NCI-H1092 treated with DMSO at 0.1 percent for 48 hours (cell line): Measurements from ENCODE around the gene TMEM163.

Source experiments
- DNase-seq: peaks from one replicate; lab custom pipeline; 2025; lab: John Stamatoyannopoulos, UW

The TMEM163 gene

GRCh38 chr2:134457765-134458472, 260.9 kb downstream of the TMEM163 start:
- no peak for DNase-seq

GRCh38 chr2:134457353-134457752, 261.4 kb downstream of the TMEM163 start:
- no peak for DNase-seq

GRCh38 chr2:134455426-134455825, 263.4 kb downstream of the TMEM163 start:
- no peak for DNase-seq

DNA sequence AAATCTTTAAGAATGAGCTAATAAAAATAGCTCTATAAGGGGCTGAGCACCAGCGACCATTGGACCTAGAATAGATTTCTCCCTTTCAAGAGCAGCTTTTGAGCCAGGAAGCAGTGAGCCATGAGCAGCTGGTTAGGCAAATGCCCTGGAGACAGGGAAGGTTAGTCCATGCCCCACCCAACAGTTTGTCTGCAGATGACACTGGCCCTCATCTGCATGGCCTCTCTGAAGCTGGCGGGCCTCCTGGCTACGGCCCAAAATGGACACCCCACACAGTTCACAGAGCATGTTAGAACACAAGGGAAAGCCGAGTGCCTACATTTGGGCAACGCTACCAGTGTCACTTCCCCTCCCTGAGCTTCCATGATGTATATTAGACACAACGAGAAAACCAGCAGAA, 263.9 kb downstream of the TMEM163 start:
- no peak for DNase-seq

- no peak for DNase-seq
Observed at GRCh38 chr2:134454426-134454825, 264.4 kb downstream of the TMEM163 start.

DNA sequence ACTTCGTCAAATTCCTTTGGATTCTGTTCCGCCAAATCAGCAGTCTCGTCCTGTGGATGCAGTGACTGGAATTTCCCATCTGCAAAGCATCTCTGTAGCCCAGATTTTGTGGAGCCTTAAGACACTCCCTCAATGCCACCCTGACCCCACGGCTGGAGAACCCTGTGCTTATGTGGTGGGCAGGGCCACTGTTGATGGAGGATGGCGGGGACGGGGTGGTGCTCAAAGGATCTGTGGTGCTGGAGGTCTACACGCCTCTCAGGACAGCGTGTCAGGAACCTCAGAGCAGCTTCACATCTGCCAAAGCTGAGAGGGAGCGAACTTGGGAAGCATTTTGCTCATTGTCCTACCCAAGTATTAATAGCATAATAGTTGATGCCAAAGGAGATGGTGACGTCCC, 264.8 kb downstream of the TMEM163 start:
- DNase-seq = no peak

- DNase-seq = no peak
Observed at GRCh38 chr2:134453476-134453875, 265.3 kb downstream of the TMEM163 start.

DNA sequence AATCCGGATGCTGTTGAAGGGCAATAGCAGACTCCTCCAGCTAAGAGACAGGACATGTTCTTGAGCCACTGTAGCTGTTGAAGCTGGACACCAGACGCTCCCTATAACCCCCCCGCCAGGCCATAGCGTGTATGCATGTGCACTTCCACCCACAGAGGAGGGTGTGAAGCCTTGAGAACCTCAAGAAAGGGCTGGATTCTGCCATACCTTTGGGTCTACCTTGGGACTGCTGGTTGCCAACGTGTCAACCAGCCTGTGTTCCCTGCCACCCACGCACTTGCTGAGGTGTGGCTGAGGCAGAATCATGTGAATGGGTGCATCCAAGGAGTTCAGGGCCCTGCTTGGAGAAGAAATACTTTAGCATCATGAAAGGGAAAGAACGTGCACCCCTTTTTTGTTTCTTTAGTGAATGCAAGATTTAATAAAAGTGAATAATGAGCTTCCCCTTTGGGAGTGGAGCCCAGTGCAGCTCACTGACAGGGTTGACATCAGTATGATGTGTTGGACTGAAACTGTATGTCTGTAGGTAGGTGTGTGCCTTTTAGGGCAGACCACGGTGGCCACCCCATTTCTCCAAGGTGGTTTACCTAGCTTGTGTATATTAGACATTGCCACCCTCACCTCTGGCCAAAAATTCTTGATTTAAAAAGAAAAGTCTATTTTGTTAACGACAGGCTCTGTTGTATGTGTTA, 266.6 kb downstream of the TMEM163 start:
- DNase-seq = no peak

DNA sequence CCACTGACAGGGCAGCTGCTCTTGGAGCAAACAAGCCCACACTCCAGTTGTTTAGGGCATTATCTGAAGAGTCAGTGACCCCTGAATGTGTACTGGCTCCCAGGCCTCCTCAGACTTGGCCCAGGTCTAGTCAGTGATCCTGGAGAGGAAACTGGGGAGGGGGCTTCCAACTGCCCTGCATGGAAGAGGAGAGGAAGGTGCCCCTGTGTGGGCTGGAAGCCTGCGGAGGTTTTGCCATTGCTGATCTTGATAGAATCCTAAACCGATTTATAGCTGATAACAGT, 267.5 kb downstream of the TMEM163 start:
- DNase-seq = no peak

GRCh38 chr2:134449751-134450513, 268.9 kb downstream of the TMEM163 start:
- no peak for DNase-seq

GRCh38 chr2:134449157-134449556, 269.6 kb downstream of the TMEM163 start:
- DNase-seq = no peak

DNA sequence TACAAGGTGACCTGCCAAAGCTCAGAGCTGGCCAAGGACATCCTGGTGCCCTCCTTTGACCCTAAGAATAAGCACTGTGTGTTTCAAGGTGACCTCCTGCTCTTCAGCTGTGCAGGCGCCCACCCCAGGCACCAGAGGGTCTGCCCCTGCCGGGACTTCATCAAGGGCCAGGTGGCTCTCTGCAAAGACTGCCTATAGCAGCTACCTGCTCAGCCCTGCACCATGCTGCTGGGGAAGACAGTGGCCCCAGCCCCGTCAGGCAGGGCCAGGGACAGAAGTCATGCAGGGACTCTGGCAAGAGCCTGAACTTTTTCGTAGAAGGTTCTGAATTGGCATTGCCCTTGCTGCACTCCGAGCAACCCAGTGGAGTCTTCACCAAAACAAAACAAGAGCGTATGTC, 270.1 kb downstream of the TMEM163 start:
- no peak for DNase-seq

DNA sequence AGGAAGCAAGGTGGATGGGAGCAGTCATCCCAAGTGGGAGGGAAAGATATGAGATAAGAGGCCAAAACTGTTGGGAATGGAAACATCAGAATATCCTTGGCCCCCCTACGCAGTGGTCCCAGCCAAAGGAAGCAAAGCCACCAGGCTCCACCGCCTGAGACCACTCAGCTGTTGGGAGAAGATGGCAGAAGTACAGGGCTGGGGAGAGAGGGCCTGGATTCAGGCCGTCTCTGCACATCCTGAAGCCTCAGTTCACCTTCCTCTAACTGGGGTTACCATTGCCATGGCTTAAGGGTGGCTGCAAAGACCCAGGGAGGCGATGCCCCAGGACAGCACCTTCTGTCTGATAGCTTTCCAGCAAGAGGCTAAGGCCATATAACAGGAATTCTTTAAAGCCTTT, 271.1 kb downstream of the TMEM163 start:
- no peak for DNase-seq

GRCh38 chr2:134446383-134447017, 272.3 kb downstream of the TMEM163 start:
- no peak for DNase-seq

DNA sequence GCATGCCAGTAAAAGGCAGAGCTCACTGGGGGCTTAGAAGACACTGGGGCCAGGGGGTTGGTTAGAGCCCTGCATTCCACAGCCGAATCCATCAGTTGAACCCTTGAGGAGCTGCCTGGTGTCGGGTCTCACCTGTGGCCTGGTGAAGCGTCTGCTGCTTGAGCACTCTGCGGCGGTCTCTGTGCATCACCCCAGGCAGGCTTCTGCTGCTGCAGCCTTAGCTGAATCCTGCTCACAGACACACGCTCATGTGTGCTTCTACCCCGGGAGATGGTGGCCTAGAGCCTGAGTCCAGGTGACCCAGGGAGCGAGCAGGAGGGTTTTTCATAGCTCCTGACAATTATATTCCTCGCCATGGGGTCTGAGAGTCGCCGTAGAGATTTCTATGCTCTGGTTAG, 272.8 kb downstream of the TMEM163 start:
- no peak for DNase-seq

DNA sequence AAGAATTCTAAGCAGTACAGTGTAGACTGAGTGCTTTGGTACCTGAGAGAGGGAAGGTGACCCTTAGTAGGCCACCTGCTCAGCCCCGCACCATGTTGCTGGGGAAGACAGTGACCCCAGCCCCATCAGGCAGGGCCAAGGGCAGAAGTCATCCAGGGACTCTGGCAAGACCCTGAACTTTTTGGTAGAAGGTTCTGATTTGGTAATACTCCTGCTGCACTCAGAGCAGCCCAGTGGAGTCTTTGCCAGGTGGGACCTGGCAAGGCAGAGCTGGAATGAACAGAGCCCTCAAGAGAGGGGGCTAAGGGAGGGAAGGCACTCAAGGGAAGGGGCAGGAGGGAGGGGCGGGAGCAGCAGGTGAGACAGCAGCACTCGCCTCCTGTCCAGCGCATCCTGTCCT, 273.7 kb downstream of the TMEM163 start:
- DNase-seq = no peak

DNA sequence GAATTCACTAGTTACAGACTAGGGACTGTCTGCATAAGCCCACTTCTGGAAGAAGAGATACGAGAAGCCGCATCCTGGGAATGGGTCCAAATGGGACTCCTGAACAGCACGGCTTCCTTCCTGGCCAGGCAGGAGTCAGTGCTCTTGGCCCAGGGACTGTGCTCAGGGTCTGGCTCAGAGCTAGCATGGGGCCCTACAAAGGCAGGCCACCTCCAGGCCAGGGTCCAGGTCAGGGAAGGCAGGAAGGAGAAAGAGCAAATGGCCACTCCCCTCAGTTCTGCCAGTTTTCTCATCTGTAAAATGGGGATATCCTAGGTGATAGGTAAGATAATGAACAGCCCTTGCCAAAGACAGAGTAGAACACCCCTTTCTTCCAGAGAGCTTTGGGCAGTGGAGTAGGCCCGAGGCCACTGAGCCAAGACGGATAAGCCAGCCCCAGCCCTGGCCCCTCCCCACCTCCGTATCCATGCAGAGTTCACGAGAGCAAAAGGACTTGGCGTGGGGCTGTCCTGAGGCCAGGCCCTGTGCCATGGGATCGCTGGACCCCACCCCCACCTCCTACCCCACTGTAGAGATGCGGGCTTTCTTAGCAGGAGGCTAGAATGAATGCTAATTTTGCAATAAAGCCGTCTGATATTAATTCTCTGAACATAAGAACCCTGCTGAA, 274.9 kb downstream of the TMEM163 start:
- no peak for DNase-seq

- no peak for DNase-seq
Observed at GRCh38 chr2:134441153-134441863, 277.5 kb downstream of the TMEM163 start.

DNA sequence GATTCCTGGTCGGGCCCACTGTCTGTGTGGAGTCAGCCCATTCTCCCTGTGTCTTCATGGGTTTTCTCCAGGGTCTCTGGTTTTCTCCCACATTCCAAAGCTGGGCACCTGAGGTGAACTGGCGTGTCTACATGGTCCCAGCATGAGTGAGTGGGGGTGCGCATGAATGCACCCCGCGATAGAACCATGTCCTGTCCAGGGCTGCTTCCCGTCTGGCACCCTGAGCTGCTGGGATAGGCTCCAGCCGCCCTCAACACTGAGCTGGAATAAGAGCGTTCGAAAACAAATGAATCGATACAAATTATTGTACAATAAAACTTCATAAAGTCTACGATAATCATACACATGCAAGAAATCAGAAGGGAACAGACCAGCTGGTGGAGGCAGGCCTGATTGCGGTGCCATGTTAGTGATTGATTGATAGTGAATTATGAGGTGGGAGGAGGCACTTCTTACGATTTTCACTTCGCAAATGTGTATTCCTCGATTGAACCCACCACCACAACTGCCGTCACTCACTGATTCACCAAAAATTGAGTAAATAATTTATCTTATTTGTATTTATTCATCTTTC, 278.4 kb downstream of the TMEM163 start:
- DNase-seq = no peak

- no peak for DNase-seq
Observed at GRCh38 chr2:134438371-134438770, 280.4 kb downstream of the TMEM163 start.

GRCh38 chr2:134436706-134437105, 282.1 kb downstream of the TMEM163 start:
- no peak for DNase-seq
